ENCODE results near the gene IMMT.

The IMMT gene

GRCh38 chr2:86140969-86141392 is 54.3 kb downstream of the IMMT start:
- DNase-seq (ENCODE audit: low spot score): no peak
- in situ Hi-C loops (cut with MboI; ENCODE audit: low sequenced_read_pairs, unreplicated experiment): no loop called here
- no peak for TF ChIP-seq CTCF (IDR thresholded peaks at IDR 0.05; ENCODE audit: borderline replicate concordance, control extremely low read depth, extremely low read depth, insufficient read depth, missing control alignments)

- DNase-seq (ENCODE audit: low spot score): no peak
- no peak for TF ChIP-seq CTCF (IDR thresholded peaks at IDR 0.05; ENCODE audit: borderline replicate concordance, control extremely low read depth, extremely low read depth, insufficient read depth, missing control alignments)
- in situ Hi-C loops (cut with MboI; ENCODE audit: low sequenced_read_pairs, unreplicated experiment): no loop called here
Measured at GRCh38 chr2:86139981-86140380, 55.3 kb downstream of the IMMT start.

- in situ Hi-C loops (cut with MboI; ENCODE audit: low sequenced_read_pairs, unreplicated experiment): no loop called here
- TF ChIP-seq CTCF (IDR thresholded peaks at IDR 0.05; ENCODE audit: borderline replicate concordance, control extremely low read depth, extremely low read depth, insufficient read depth, missing control alignments): no peak
- no peak for DNase-seq (ENCODE audit: low spot score)
Measured at GRCh38 chr2:86138736-86139625, 56.3 kb downstream of the IMMT start.

GRCh38 chr2:86136141-86136540 is 59.1 kb downstream of the IMMT start:
- DNase-seq (ENCODE audit: low spot score): no peak
- in situ Hi-C loops (cut with MboI; ENCODE audit: low sequenced_read_pairs, unreplicated experiment): no loop called here
- TF ChIP-seq CTCF (IDR thresholded peaks at IDR 0.05; ENCODE audit: borderline replicate concordance, control extremely low read depth, extremely low read depth, insufficient read depth, missing control alignments): no peak

GRCh38 chr2:86135653-86136052 is 59.6 kb downstream of the IMMT start:
- no peak for TF ChIP-seq CTCF (IDR thresholded peaks at IDR 0.05; ENCODE audit: borderline replicate concordance, control extremely low read depth, extremely low read depth, insufficient read depth, missing control alignments)
- in situ Hi-C loops (cut with MboI; ENCODE audit: low sequenced_read_pairs, unreplicated experiment): no loop called here
- DNase-seq (ENCODE audit: low spot score): no peak

- in situ Hi-C loops (cut with MboI; ENCODE audit: low sequenced_read_pairs, unreplicated experiment): no loop called here
- DNase-seq (ENCODE audit: low spot score): no peak
- no peak for TF ChIP-seq CTCF (IDR thresholded peaks at IDR 0.05; ENCODE audit: borderline replicate concordance, control extremely low read depth, extremely low read depth, insufficient read depth, missing control alignments)
Measured at GRCh38 chr2:86134709-86135108, 60.6 kb downstream of the IMMT start.

Measured in GM13976 (cell line).